Measurements from ENCODE around the gene UBP1.

GRCh38 chr3:33339758-33340157 lies 100.4 kb downstream of the UBP1 start:
- TF ChIP-seq CTCF (IDR thresholded peaks at IDR 0.05; ENCODE audit: low read length) (no peak), EZH2 (IDR thresholded peaks at IDR 0.05; ENCODE audit: borderline replicate concordance, low read length) (no peak)
